NCI-H1417 (cell line): ENCODE results near the gene NUP214.

Experiments
- DNase-seq, 3 experiments: peaks; one replicate each; lab custom pipeline; 2025; lab: John Stamatoyannopoulos, UW

The NUP214 gene

GRCh38 chr9:131125288-131126058, at the start of gene NUP214:
Gene NUP214 (plus strand): TSS chr9:131125586. CDS start chr9:131125705, 119 bp downstream.
- peak; percentile 96 to 99 (median 99) for DNase-seq

DNA sequence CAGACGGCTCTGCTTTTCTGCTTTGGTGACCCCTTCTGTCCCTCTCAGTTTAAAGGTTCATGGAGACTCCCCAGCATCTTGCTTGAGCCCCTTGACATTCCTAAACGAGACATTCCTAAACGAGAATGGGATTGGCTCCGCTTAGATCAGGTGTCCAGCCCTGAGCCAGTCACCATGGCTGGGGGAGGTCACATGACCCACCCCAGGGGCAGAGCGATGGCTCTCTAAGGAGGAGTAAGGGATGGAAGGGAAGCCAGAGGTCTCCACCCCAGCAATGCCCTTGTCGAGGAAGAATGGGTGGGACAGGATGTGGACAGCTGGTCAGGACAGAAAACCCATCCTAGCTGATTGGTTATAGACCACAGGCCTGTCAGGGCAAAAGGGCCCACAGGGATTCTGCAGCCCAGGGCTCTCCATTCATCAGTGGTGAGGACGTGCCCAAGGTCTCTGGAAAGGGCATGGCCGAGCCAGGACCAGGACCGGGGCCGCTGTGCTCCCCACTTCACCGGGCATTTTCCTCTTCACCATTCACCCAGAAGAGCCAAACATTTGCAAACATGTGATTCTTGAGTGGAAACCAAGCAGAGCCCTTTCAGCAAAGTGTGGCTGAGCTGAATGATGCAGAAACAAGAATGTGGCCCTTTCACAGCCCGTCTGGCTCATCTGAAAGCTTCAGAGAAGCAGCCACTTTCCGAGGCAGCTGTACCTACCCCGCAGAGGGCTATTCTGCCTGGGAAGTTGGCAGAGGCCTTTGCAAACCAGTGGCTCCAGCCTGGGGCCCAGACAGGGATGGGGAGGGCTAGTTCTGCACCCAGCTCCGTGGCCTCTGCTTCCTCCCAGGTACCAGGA, 48.8 kb upstream of the NUP214 start:
- DNase-seq: no peak

- no peak for DNase-seq
These were observed 46.7 kb upstream of the NUP214 start for GRCh38 chr9:131078427-131079366.

DNA sequence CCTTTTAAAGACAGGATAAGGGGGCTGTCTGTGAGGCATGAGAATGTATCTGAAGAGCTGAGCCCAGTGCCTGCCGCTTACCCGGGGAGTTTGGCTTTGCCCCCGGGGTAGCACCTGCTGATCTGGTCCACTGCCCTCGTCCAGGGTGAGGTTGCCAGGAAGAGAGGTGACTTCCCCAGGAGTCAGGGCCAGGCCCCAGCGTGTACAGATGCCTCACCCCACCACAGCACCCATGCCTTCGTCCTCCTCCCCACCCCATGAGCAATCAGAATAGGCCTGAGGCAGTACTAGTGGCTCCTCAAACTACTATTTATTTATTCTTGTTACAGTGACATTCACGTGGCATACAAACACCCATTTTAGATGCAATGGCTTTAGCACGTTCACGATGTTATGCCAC, 44.8 kb upstream of the NUP214 start:
- DNase-seq: no peak

- DNase-seq: no peak
These were observed 43.5 kb upstream of the NUP214 start for GRCh38 chr9:131081868-131082267.

DNA sequence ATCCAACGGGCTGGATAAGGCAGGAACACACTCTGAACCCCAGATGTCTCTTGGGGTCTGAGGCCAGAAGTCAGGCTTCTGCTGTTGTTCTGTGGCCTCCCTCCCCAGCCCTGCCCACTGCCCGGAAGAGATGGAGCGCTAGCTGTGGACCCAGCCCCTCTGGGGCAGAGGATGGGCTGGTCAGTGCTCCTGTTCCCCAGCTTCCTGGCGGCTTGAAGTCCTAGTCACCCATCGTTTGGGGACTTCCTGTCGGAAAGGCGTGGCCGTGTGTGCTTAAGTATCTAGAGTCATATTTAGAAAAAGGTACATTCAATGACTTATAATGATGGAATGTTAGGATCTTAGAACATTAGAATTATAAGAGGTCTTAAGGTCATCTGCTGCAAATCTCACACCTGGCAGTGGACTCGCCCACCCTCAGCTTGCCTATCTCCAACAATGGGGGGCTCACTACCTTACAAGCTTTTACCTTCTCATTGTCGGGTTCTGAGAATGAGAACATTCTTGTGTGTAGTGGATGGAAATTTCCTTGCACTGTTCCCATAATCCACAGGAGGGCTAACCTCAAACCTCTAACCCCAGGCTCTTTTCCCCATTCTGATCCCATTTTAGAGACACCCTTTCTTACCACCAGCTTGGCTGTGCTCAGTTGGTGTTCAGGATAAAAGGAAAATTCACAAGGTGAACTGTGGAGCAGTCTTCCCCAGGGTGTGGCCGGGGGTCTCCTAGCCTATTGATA, 42.4 kb upstream of the NUP214 start:
- no peak for DNase-seq

DNA sequence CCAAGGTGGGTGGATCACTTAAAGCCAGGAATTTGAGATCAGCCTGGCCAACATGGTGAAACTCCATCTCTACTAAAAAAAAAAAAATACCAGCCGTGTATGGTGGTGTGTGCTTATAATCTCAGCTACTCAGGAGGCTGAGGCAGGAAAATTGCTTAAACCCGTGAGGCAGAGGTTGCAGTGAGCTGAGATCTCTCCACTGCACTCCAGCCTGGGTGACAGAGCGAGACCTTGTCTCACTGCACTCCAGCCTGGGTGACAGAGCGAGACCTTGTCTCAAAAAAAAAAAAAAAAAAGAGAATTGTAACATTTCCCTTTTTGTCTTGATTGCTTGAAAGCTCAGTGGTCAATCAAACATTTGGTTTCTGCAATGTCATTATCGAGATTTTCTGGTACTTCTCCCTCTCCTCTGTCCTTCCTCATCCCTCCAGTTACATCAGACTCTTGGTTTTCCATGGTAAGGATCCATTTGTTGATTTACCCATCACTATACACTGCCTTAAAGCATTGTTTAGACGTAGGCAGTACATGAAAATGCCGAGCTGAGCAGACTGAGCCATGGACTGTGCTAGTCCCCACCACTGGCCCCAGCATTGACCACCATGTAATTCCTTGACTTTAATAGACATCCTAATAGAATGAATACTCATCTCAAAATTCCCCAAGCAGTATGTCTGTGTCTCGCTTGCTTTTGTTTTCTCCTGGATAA, 40.6 kb upstream of the NUP214 start:
- DNase-seq: no peak

DNA sequence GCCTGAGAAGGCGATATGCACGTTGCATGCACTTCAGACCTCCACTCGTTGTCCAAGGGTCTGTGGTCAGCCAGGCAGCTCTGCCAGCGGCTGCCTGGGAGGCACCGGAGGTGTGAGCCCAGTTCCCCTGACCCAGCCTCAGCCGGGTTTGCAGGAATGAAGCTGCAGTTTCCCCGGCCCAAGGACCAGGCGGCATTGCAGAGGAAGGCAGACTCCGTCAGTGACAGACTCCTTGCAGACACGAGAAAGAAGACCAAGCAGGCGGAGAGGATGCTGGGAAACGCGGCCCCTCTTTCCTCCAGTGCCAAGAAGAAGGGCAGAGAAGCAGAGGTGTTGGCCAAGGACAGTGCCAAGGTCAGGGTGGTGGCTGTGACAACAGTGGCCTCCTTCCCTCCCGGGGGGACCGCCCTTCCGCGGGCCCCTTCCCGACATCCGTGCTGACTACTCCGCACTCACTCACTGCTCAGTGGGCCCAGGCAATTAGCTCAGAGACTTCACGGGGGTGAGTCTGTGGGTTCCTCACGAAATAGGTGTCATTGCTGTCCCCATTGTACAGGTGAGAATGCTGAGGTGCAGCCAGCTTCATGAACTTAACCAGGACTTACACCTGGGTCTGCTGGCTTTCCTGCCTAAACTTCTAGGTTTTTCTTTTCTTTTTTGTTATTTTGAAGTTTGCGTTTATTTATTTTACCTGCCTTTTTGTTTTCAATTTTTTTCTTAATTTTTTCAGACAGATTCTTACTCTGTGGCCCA, 39.8 kb upstream of the NUP214 start:
- no peak for DNase-seq

DNA sequence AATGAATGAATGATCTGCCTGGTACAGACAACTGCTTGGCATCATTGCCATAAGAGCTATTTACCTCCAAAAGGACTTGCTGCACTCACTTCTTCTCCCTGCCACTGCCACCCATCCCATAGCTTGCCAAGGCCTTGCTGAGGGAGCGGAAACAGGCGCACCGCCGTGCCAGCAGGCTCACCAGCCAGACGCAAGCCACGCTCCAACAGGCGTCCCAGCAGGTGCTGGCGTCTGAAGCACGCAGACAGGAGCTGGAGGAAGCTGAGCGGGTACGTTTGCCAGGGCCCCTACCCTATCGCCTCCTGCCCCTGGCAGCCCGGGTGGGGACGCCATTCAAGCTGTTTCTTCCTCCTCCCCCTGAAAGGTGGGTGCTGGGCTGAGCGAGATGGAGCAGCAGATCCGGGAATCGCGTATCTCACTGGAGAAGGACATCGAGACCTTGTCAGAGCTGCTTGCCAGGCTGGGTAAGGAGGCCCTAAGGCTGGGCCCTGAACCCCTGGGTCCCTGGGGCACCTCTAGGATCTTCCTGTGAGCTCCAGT, 38.0 kb upstream of the NUP214 start:
- DNase-seq: no peak

DNA sequence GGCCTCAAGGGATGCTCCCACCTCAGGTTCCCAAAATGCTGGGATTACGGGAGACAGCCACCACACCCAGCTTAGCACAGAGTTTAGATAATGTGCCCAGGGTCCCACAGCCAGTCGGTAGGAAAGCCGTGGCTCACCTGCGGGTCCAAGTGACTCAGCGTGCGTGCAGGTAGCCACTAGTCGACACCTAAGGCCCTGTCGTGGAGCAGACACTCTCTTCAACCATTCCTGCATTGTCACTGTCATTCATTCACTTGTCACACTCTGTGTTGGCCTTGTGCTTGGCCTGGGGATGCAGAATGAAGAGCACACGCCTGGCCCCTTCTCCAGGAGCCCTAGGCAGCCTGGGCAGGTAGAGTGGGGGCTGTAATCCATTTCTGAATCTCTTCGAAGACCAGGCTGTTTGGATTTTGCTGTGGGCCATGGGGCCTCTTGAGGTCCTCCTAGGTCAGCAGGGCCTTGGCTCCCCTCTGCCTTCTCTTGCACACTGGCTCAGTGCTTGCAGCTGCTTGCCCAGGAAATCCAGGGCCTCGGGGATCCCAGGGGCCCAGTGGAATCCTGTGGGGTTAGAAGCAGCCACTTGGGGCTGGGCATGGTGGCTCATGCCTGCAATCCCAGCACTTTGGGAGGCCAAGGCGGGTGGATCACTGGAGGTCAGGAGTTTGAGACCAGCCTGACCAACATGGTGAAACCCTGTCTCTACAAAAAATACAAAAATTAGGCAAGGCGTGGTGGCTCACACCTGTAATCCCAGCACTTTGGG, 35.2 kb upstream of the NUP214 start:
- DNase-seq: no peak

DNA sequence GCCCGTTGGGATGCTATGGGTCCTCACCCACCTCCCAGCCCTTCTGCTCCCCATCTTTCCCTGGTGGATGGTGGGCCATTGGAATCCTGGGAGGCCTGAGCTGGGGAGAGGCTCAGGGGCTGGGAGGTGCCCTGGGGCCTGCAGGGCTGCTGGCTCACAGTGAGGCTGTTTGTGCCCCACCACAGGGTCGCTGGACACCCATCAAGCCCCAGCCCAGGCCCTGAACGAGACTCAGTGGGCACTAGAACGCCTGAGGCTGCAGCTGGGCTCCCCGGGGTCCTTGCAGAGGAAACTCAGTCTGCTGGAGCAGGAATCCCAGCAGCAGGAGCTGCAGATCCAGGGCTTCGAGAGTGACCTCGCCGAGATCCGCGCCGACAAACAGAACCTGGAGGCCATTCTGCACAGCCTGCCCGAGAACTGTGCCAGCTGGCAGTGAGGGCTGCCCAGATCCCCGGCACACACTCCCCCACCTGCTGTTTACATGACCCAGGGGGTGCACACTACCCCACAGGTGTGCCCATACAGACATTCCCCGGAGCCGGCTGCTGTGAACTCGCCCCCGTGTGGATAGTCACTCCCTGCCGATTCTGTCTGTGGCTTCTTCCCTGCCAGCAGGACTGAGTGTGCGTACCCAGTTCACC, 33.9 kb upstream of the NUP214 start:
- DNase-seq: peak in 2 of 3 experiments; percentile 19 to 60

GRCh38 chr9:131092030-131092429, 33.4 kb upstream of the NUP214 start:
- DNase-seq: no peak

- DNase-seq: no peak
These were observed 32.6 kb upstream of the NUP214 start for GRCh38 chr9:131092548-131093440.

GRCh38 chr9:131094015-131094414, 31.4 kb upstream of the NUP214 start:
- no peak for DNase-seq

- no peak for DNase-seq
These were observed 30.8 kb upstream of the NUP214 start for GRCh38 chr9:131094622-131095021.

DNA sequence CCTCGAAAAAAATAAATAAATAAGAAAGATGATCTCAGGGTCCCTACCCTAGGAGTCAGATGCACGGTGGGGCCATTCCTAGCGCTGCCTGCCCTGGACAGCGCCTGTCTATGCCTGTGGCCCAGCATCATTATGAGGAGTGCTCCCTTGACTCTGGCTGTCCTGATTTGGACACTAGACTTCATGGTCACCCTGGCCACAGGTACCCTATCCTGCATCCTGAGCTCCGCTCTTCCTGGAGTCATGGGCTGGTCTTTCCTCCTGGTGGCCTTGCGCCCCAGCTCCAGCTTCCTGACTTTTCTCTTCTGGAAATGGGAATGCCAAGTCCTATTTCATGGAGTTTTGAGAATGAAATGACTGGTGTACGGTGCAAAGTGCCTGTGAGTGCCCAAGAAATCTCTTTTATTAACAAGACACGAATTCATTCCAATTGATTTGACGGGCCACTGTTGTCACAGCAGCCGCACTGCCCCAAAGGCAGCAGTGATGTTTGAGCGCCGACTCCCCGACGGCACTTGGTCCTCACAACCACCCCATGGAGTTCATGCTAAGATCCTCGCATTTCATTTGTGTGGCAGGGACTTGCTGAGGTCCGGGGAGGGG, 29.6 kb upstream of the NUP214 start:
- peak in 1 of 3 experiments; percentile 28 for DNase-seq
